Right forelimb (tissue), 1 donor: ENCODE results near the gene ZNF787.

Experiments
- DNase-seq: peaks from one replicate; pipeline ENCODE4 v3.0.0-alpha.2; 2018

The ZNF787 gene

DNA sequence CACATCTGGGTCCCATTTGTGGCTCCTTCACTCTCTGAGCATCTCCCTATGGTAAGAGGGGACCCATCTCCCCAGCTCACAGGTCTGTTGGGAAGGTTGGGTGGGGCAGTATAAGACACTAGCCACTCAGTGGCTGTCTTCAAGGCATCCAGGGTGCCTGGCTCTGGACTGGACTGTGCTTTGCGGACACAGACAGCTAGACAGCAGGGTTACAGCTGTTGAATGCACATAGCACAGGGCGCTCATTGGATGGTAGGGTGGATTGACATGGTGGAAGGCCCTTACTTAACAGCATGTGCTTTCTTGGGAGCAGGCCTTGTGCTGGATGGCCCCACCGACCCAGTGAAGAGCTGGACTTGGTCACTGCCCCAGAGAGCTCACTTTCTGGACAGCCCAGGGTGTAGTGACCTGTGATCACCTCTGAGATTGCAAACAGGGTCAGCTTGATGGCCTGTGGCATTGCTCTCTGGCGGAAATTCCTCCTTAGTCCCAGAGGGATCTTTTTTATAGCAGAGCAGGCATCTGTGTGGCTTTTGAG lies 21.9 kb upstream of the ZNF787 start:
- DNase-seq: no peak

DNA sequence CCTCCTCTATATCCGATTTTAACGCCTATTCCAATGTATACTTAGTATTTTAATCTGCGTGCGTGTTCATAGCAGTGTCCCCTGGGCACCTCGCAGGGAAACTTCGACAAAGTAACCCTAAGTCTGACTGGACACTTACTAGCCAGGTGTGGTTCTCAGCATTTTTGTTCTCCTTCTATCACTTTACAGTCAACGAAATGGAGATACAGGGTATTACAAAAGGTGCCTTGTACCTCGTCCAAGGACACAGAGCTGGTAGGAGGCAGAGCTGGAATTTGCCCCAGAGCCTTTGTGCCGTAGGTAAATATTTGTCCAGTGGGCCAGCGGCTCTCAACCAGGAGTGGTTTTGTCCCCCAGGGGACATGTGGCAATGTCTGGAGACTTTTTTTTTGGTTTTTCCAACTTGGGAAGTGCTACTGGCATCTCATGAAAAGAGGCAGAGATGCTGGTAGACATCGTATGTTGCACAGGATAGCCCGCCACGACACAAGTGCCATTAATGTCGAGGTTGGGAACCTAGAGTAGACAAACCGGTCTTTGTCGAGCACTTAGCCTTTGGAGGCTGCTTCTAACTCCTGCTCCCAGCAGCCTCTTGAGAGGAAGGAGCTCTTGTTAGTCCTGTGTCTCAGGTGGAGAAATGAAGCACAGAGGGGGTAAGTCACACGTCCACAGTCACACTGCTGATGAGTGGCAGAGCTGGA lies 21.1 kb upstream of the ZNF787 start:
- DNase-seq: no peak

DNA sequence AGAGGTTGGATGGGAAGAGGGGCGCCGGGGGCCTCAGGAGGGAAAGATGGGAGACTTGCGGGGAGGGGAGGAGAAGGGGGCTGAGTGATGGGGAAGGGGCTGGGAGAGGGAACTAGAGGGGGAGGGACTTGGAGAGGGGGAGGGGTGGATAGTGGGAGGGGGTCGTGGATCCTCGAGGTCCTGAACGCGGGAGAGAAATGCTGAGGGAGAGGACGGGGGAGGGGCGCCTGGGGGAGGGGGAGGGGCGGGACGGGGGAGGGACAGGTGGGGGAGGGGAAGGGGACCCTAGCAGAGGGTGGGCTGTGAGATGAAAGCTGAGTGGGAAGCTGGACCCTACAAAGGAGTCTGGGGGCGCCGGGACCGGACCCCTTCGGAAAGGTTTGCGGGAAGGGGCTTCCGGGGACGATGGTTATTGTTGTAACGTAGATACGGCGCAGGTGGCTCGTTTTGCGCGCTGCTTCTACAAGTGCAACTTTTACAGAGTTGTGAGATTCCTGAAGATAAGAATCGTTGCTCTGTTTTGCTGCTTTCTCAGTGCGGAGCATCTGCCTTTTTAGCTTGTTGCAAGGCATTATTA lies 20.4 kb upstream of the ZNF787 start:
- DNase-seq: no peak

DNA sequence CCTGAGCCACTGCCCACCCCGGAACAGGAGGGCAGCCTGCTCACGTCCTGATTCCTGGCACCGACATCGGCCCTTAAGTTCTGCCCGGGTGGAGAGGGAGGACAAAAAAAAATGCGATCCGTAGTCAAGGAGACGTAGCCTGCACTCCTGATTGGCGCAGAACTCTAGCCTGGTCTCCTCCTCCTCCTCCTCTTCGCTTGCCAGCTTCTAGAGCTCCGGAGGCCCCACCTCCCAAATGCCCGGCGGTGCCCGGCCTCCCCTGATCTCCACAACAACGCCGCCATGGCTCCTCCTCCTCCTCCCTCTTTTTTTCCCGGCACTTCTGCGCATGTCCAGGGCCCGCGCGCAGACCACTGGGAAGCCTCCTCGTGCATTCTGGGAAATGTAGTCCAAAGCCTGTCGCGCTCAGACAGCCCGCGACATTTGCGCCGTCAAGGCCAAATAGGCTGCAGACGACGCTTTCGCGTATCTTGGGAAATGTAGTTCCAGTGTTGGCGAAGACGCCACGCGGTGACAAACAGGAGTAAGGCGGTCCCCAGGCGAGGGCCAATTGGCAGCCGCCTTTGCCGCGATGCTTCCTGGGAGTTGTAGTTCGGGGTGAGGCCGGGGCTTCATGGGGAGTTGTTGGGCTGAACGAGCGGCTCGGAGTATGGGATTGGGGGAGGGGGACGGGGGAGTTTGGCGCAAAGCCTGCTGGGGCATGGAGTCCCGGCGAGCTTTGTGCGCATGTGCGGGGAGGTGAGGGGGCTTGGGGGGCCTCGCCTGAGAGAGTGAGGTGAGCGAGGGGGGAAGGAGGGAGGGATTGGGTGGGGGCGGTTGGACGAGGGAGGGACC lies 19.7 kb upstream of the ZNF787 start, which contains the start of gene ZNF444:
TSS of gene ZNF444 (plus strand) at position 705 of the 834 bp plus-strand sequence. CDS start 5,625 bp downstream, outside the sequence.
- peak; percentile 100 for DNase-seq

DNA sequence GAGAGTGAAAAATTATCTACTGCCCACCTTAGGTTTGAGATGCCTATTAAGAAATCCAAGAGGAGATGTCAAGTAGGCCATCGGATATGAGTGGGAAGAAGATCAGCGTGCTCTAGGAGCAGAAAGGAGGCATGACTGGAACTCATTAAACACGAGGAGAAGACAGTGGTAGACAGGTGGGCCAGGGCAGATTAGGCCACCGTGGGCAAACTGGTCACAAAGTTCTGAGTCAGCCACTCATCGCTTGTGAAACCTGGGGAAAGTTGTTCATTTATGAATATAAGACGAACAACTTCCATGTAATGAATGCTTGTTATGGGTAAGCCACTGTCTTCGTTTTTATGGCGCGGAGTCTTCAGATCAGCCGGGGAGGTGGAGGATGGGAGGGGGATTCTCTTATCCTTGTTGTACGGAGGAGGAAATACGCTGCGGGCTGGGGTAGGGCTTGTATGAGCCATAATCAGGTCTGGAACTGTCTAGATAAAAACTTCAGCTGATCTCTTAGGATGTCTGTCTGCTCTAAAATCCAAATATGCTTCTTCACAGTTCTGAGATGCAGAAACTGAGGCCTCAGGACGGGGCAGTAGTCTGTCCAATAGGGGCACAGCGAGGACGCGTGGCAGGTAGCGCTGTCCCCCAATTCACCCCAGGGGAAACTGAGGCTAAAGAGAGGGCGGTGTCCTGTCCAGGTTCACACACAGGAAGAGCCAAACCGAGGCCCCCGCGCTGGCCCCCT lies 18.9 kb upstream of the ZNF787 start:
- DNase-seq: no peak

DNA sequence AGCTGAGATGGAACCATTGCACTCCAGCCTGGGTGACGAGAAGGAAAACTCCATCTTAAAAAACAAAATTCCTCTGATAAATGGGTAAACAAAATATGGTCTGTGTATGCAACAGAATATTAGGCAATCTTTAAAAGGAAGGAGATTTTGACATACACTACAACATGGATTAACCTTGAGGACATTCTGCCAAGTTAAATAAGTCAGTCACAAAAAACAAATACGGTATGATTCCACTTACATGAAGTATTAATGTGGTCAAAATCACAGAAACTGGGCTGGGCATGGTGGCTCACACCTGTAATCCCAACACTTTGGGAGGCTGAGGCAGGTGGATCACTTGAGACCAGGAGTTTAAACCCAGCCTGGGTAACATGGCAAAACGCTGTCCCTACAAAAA lies 17.0 kb upstream of the ZNF787 start:
- no peak for DNase-seq

DNA sequence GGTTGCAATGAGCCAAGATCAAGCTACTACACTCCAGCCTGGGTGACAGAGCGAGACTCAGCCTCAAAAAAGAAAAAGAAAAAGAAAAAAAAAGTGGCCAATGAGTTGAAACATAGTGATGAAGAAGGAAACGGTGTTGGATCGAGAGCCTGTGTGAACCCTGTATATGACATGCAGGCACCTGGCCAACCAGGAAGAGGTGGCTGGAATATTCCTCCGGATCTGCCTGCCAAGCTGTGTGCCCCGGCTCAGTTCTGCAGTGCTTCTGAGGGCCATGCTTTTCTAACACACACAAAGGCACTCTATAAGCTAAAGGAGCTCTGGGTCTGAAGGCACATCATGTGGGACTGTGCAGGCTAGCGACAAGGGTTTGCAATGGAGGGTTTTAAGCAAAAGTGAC lies 16.3 kb upstream of the ZNF787 start:
- no peak for DNase-seq

DNA sequence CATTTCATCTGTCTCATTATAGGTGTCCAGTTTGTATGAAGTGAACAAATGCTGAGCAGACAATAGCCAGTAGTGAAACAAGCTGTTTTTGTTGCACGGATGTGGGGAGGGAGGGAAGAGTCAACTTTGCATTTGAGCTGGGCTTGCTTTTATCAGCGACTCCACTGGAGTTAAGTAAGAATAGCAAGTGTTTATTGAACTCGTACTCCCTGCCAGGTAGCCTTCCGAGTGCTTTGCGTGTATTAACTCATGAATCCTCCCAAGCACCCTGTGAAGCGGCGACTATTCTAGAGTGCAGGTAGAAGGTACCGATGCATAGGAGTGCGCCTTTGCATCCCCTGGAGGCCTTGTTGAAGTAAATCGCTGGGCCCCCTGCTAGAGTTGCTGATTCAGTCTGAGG lies 15.3 kb upstream of the ZNF787 start:
- DNase-seq: no peak

DNA sequence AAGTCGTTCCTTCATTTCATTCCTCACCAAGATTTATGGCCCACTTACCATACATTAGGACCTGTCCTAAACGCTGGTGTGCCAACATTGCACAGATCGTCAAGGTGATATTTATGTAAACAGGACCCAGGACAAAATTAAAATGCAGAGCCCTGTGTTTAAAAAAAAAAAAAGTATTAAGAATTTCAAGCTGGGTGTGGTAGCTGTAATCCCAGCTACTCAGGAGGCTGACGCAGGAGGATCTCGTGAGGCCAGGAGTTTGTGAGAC lies 13.5 kb upstream of the ZNF787 start:
- DNase-seq: no peak

DNA sequence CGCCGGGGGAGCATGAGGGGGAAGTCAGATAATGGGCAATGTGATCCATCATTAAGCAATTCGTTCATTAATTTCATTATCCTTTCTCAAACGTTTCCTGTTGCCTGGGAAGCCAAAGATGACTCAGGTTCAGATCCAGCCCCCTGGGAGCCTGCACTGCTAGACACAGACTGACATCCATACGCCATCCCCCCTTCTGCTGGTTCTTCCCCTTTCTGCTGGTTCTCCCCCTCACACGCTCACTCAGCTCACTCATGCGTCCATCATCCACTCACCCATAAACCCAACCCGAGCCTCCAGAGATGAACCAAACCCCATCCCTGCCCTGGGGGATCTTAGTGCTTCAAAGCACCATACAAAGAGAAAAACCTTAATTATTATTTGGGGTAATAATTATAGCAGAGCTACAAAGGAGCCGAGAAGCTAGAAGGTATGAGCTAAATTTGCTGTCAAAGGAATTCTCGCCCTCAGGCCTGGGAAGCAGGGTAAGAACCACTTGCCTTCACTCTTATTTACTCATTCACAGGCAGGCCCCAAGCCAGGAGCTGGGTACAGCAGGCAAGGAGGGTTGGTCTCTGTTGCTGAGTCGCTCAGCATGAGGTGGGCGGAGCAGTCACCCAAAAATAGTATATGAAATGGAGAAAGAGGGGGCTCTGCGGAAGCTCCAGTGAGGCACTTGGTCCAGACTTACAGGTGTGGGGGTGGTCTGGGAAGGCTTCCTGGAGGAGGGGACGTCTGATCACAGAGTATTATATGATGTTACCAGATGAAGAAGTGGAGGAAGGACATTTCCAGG lies 13.0 kb upstream of the ZNF787 start:
- no peak for DNase-seq

DNA sequence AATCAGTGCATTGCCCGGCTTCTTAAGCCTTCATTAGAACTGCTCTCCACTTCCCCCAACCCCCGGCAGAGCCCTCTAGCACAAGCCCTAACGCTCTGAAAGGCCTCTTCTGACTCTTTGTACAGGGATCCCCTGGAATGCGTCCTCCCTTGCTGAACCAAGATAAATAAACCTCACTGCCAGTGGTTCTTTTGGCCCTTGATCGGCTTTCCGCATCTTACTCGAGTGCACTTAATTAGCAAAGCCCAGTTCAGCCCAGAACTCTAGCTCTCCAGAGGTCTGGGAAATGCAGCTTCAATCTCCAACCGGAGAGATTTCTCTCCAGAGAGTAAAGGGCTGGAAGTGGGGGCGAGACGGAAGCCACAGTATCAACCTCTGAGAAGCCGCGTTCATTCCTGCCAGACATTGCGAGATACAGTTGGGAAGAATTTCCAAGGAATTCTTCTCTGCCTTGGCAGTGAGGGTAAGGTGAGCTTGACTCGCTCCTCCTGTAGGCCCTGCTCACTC lies 11.3 kb upstream of the ZNF787 start:
- DNase-seq: no peak

DNA sequence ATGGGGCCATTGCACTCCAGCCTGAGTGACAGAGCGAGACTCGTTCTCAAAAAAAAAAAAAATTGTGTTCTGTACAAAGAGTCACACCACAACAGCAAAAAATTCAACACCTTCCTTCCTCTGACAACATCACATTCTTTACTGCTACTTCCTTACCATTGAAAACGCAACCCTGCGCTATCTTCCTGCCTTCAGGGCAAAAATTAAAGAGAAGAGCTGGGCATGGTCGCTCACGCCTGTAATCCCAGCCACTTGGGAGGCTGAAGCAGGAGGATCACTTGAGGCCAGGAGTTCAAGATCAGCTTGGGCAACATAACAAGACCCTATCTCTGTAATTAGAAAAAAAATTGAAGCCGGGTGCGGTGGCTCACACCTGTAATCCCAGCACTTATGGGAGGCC lies 10.6 kb upstream of the ZNF787 start:
- no peak for DNase-seq

DNA sequence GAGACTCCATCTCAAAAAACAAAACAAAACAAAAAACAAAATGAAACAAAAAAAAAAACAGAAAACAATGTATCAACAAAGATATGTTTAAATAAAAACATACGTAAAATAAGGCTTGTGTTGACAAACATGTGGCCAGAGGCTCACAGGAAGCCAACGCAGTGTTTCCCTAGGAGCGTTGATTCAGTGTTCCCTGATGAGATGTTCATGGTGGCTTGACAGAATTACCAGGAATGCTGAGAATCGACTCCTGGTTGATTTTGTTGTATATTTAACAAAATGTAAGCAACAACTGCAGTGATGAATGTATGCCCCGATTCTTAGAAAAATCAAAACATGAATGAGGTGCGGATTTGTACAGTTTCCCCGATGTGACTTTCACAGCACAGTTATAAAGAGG lies 8.9 kb upstream of the ZNF787 start:
- DNase-seq: no peak

DNA sequence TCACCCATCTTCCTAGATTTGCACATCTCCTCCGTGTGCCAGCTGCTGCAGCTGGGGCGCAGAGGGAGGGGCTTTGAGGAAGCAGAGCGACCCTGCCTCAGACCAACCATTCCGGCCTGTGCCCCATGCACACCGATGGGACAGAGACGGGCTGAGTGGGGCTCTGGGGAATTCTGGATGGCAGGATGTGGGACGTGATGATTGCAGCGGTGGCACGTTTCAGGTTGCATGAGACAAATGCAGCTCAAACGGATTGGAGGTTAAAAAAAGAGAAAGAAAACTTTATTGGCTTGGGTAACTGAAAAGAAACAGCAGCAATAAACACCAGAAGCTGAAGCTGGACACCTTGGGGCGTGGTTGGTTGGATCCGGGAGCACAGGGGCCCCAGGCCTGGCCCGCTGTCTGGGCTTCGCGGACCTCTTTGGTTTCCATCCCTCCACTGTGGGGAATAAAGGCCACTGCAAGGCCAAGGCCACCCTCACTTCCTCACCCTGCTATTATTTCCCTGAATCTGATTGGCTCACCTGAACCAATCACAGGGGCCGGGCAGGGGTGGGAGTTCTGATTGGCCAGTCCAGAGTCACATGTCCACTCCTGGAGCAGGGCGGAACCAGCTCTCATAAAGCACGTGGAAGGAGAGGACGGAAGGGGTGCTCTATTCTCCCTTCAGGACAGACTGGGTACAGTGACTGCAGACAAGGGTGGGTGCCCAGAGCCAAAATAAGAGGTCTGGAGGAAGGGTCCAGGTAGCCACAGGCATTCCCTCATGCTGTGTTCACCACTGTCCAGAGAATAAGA lies 6.1 kb upstream of the ZNF787 start:
- no peak for DNase-seq

DNA sequence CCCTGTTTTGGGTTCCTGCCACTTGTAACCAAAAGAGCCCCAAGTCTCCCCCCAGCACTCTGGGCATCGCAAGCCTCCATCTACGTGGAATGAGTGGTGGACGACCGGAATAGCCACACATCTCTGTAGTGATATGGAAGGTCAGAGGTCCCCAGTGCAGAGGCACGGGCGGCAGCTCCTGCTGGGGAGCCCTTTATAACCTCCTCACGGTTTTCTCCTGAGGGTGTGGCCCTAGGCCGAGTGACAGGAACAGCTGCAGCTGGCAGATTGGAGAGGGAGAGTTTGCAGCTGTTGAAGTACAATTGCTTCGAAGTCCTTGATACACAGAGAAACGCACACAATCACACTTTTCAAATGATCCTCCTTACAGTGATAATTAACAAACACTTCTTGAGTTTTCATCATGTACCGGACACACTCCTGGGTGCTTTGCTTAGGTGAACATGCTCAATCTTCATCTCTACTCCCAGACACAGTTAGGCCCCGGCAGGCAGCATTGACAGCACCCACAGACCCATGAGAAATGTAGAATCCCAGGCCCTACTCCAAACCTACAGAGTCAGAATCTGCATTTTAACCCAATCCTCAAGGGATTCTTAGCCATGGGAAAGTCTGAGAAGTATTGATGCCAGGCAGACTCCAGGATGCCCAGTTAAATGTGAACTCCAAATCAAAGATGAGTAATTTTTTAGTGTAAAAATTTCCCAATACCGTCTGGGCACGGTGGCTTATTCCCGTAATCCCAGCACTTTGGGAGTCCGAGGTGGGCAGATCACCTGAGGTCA lies 4.9 kb upstream of the ZNF787 start:
- DNase-seq: no peak

DNA sequence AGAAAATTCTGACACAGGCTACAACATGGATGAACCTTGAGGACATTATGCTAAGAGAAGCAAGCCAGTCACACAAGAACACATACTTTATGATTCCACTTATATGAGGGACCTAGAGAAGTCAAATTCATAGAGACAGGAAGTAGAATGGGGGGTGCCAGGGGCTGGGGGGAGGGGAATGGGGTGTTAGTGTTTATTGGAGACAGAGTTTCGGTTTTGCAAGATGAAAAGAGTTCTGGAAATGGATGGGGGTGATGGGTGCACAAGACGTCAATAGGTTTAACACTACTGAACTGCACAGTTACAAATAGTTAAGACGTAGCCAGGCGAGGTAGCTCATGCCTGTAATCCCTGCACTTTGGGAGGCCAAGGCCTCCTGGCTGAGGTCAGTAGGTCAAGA lies 3.5 kb upstream of the ZNF787 start:
- DNase-seq: no peak

DNA sequence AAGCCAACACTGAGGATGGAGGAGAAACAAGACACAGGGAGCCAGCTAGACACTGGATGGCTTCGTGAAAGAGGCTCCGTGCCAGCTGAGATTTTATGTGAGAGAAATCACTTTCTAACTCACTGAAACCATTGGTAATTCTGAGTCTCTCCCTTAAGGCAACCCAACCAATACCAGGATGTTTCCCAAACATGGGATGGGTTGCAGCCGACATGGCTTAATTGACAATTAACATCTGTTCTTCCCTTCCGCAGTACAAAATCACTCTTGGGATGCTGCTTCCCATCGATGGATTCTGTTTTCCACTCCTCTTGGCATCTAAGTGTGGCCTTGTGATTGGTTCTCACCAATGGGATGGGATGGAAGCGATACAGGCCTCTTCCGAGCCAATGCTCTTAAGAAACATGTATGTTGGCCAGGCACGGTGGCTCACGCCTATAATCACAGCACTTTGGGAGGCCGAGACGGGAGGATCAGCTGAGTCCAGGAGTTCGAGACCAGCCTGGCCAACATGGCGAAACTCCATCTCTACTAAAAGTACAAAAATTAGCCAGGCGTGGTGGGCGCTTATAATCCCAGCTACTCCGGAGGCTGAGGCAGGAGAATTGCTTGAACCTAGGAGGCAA lies 2.3 kb upstream of the ZNF787 start:
- no peak for DNase-seq

DNA sequence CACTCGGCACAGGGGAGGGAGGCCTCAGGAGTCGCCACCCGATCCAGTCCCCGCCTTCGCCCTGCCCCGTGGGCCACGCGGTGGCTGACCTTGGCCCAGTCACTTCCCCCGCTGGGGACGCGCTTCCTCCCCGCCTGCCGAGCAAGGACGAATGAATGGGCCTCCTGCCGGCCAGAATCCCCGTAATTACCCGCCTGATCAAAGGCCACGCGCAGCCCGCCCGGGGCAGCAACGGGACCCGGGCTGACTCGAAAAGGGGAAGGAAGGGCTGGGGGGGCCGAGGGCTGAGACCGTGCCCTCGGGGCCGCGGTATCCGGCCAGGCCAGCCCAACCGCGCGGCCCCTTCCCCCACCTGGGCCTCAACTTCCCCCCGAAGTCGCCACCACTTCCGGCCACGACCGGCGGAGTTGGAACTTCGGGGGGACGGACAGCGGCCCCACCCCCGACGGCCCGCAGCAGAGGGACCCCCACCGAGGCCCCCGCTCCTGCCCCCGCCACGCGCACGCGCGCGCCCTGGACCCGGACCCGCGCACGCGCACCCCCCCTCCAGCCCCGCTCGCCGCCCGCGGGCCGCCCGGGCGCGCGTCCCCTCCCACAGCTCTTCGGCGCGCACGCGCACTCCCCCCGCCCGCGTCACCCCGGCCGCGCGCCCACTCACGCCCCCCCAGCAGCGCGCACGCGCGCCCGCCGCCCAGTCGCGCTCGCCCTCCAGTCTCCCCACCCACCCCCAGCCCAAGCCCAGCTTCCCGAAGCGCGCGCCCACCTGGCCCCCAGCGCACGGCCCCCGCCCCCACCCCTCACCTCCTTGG lies 520 bp downstream of the ZNF787 start:
- DNase-seq: peak; percentile 88

DNA sequence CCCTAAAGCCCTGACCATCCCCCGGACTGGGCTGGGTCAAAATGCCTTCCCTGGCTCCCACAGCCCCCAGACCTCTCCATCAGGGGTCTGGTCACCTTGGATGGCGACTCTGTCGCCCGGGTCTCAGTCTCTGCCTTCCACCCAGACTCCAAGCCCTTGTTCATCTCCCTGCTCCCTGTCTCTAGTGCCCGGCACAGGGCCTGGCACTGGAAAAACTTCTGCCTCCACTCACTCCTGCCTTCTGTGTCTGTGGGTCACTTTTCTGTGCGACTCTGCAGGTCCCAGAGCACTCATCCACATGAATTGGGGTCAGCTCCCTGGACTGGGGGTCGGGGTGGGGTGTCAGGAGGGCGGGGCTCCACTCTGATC lies 1.1 kb downstream of the ZNF787 start:
- DNase-seq: no peak
